Parathyroid adenoma (tissue), 2 donors: ENCODE measurements around the gene CYB561.
"Not testable (repeated sequence)": the region's sequence is repeated elsewhere in the genome, so short reads cannot be mapped to it uniquely, and the experiment has no call there.

Experiments
- H2AFZ ChIP-seq: fragments of 300-600 bp; sonication (generic); one replicate; pipeline ENCODE4 v1.7.0; 2017; ENCODE audit warnings: antibody characterized with exemption, mild to moderate bottlenecking
- H3K27ac ChIP-seq: fragments of 300-600 bp; sonication (generic); one replicate; pipeline ENCODE4 v1.7.0; 2017
- H3K27me3 ChIP-seq: fragments of 300-600 bp; sonication (generic); one replicate; pipeline ENCODE4 v1.7.0; 2017; ENCODE audit warnings: low read length; ENCODE audit not compliant: control insufficient read depth, insufficient read depth
- H3K36me3 ChIP-seq: fragments of 300-600 bp; sonication (generic); one replicate; pipeline ENCODE4 v1.7.0; 2017; ENCODE audit warnings: low read length; ENCODE audit not compliant: control insufficient read depth, insufficient read depth
- H3K4me1 ChIP-seq: fragments of 300-600 bp; sonication (generic); one replicate; pipeline ENCODE4 v1.7.0; 2017; ENCODE audit warnings: control low read depth
- H3K4me2 ChIP-seq: fragments of 300-600 bp; sonication (generic); one replicate; pipeline ENCODE4 v1.7.0; 2017; ENCODE audit warnings: low read length
- H3K4me3 ChIP-seq: fragments of 300-600 bp; sonication (generic); one replicate; pipeline ENCODE4 v1.7.0; 2017; ENCODE audit warnings: low read depth, low read length
- H3K79me2 ChIP-seq: fragments of 300-600 bp; sonication (generic); one replicate; pipeline ENCODE4 v1.7.0; 2017; ENCODE audit warnings: control low read depth
- H3K9ac ChIP-seq: fragments of 300-600 bp; sonication (generic); one replicate; pipeline ENCODE4 v1.7.0; 2017; ENCODE audit warnings: mild to moderate bottlenecking
- H3K9me3 ChIP-seq: fragments of 300-600 bp; sonication (generic); one replicate; pipeline ENCODE4 v1.7.0; 2017; ENCODE audit warnings: low read length; ENCODE audit not compliant: control insufficient read depth
- TF ChIP-seq, protein P1 (sequence below): fragments of 300-600 bp; sonication (generic); IDR thresholded peaks from one replicate; pipeline ENCODE4 v1.7.0; 2017; ENCODE audit warnings: antibody characterized with exemption, mild to moderate bottlenecking
- donor health status: primary hyperparathyroidism.

The CYB561 gene

DNA sequence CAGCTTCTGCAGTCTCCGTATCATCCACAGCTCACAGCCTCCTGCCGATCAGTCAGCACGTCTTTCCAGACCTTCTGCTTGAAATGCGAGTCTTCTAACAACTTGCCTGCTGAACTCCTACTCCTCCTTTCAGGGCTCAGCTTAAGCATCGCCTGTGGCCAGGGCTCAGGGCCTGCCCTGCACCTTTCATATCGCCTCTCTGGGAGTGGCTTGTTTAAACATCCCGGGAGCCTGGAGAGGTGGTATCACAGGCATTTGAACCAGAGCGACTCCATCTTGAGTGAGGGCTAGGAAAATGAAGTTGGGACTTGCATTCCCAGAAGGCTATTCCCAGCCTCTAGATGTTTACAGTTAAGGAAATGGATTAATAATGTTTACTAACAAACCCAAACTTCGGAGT is 13.9 kb upstream of the CYB561 start:
- Histone ChIP-seq H3K4me2 (no peak overlapping the region), H3K9ac (no peak overlapping the region), H3K4me1 (peaks cover 60% of the 10 kb centered on the region), H3K27ac (peak overlapping the region; percentile 84), H3K27me3 (no peaks in the 10 kb centered on the region), H3K79me2 (peaks cover 4% of the 10 kb centered on the region), H3K9me3 (no peaks in the 10 kb centered on the region), H2AFZ (peak overlapping the region; percentile 10), H3K36me3 (no peaks in the 10 kb centered on the region), H3K4me3 (no peak overlapping the region)
- TF ChIP-seq, protein P1, sequence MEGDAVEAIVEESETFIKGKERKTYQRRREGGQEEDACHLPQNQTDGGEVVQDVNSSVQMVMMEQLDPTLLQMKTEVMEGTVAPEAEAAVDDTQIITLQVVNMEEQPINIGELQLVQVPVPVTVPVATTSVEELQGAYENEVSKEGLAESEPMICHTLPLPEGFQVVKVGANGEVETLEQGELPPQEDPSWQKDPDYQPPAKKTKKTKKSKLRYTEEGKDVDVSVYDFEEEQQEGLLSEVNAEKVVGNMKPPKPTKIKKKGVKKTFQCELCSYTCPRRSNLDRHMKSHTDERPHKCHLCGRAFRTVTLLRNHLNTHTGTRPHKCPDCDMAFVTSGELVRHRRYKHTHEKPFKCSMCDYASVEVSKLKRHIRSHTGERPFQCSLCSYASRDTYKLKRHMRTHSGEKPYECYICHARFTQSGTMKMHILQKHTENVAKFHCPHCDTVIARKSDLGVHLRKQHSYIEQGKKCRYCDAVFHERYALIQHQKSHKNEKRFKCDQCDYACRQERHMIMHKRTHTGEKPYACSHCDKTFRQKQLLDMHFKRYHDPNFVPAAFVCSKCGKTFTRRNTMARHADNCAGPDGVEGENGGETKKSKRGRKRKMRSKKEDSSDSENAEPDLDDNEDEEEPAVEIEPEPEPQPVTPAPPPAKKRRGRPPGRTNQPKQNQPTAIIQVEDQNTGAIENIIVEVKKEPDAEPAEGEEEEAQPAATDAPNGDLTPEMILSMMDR, result no peak

DNA sequence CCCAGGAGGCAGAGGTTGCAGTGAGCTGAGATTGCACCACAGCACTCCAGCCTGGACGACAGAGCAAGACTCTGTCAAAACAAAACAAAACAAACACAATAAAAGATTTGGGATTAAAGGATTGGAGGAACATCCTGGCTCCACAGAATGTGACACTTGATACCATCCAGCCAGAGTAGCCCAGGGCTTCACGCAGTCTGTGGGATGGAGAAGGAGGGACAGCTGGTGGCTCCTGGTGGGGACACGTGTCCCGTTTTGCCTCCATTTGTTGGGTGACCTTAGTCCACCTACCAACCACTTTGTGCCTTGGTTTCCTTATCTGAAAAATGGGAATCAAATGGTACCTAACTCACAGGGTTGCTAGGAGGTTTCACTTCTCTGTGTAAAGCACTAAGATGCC is 12.4 kb upstream of the CYB561 start:
- H3K4me2 ChIP-seq, result no peak overlapping the region
- peak overlapping the region; percentile 21 for H2AFZ ChIP-seq
- H3K9ac ChIP-seq, result no peak overlapping the region
- no peaks in the 10 kb centered on the region for H3K27me3 ChIP-seq
- peak overlapping the region; percentile 84 for H3K27ac ChIP-seq
- peaks cover 62% of the 10 kb centered on the region for H3K4me1 ChIP-seq
- TF ChIP-seq, protein P1, result no peak
- no peak overlapping the region for H3K4me3 ChIP-seq
- no peaks in the 10 kb centered on the region for H3K36me3 ChIP-seq
- no peaks in the 10 kb centered on the region for H3K9me3 ChIP-seq
- H3K79me2 ChIP-seq, result peaks cover under 1% of the 10 kb centered on the region

DNA sequence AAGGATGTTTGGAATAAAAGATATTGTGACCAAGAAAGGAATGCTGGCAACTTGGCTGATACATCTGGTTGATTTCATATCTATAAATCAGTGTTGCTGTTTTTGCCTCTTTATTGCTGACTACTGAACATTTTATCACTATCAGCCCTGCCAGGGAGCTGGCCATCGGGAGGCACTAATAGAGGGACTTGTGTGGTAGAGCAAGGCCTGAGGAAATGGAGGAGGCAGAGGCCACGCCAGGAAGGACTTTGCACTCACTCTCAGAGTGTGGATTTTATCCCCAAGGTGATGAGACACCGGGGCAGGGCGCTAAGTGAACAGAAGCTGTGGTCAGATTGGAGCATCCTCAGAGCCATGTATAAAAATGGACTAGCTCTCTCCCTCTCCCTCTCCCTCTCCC is 9.3 kb upstream of the CYB561 start:
- Histone ChIP-seq H3K79me2 (peaks cover 4% of the 10 kb centered on the region), H2AFZ (peak overlapping the region; percentile 72), H3K9me3 (no peaks in the 10 kb centered on the region), H3K4me3 (peak overlapping the region; percentile 53), H3K27me3 (no peaks in the 10 kb centered on the region), H3K27ac (peak overlapping the region; percentile 100), H3K36me3 (no peaks in the 10 kb centered on the region), H3K9ac (peak overlapping the region; percentile 87), H3K4me2 (peak overlapping the region; percentile 76), H3K4me1 (peaks cover 67% of the 10 kb centered on the region)
- TF ChIP-seq, protein P1, result no peak

DNA sequence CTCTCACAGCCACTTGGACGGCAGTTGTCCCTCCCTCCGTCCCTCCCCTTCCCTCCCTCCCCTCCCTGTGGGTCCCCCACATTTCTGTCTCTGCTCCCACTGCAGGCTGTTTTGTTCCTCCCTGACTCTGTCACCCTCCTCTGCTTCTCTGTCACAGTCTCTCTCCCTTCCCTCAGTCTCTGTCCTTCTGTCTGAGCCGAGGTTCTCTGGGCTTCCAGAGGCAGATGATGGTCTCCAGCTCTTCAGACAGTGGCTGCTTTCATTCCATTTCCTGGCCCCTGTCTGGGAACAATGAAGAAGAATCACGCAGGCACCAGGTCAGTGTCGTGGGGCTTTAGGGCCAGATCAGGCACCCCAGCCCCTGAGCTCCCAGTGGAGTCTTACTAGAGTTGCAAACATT is 8.8 kb upstream of the CYB561 start:
- Histone ChIP-seq H3K4me2 (peak overlapping the region; percentile 76), H3K4me1 (peaks cover 65% of the 10 kb centered on the region), H3K9me3 (no peaks in the 10 kb centered on the region), H2AFZ (peak overlapping the region; percentile 72), H3K36me3 (no peaks in the 10 kb centered on the region), H3K27me3 (no peaks in the 10 kb centered on the region), H3K27ac (peak overlapping the region; percentile 100), H3K9ac (peak overlapping the region; percentile 87), H3K79me2 (peaks cover 4% of the 10 kb centered on the region), H3K4me3 (peak overlapping the region; percentile 53)
- TF ChIP-seq, protein P1, result no peak

DNA sequence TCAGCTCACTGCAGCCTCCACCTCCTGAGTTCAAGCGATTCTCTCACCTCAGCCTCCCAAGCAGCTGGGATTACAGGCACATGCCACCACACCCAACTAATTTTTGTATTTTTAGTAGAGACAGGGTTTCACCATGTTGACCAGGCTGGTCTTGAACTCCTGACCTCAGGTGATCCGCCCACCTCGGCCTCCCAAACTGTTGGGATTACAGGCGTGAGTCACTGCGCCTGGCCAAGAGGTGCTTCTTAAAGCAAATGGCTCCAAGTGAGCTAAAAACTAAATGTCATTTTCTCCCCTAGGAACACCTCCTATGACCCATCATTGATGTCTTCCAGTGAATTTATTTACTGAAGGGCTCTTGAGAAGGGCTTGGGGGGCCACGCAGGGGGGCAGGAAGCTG is 8.3 kb upstream of the CYB561 start:
- Histone ChIP-seq H3K9ac (peak overlapping the region; percentile 87), H3K4me3 (peak overlapping the region; percentile 53), H3K27ac (peak overlapping the region; percentile 100), H3K4me2 (peak overlapping the region; percentile 76), H3K4me1 (peaks cover 69% of the 10 kb centered on the region), H2AFZ (peak overlapping the region; percentile 41)
- not testable (repeated sequence) for H3K79me2 ChIP-seq, H3K9me3 ChIP-seq, H3K36me3 ChIP-seq, H3K27me3 ChIP-seq
